Measurements from ENCODE around the gene SLC25A12.
"Not testable (repeated sequence)": the region's sequence is repeated elsewhere in the genome, so short reads cannot be mapped to it uniquely, and the experiment has no call there.

Gene SLC25A12

GRCh38 chr2:171893824-171894611 is at the start of gene SLC25A12:
Gene SLC25A12 (minus strand): TSS chr2:171894244. CDS start chr2:171894214, 30 bp downstream.
- DNase-seq, result peak; percentile 78

DNA sequence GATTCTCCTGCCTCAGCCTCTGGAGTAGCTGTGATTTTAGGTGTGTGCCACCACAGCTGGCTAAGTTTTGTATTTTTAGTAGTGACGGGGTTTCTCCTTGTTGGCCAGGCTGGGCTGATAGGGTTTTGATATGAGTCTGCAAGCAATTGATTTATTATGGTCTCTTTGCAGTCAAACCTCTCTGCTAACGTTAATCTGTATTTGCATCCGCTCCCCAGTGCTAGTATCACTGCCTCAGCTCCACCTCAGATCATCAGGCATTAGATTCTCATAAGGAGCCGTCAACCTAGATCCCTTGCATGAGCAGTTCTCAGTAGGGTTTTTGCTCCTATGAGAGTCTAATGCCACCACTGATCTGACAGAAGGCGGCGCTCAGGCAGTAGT is 47.3 kb upstream of the SLC25A12 start:
- DNase-seq, result no peak

GRCh38 chr2:171939743-171940071 is 45.7 kb upstream of the SLC25A12 start:
- no peak for DNase-seq

- DNase-seq, result no peak
These were observed 45.2 kb upstream of the SLC25A12 start for GRCh38 chr2:171939058-171939742.

GRCh38 chr2:171930385-171930784 is 36.3 kb upstream of the SLC25A12 start:
- DNase-seq, result no peak

DNA sequence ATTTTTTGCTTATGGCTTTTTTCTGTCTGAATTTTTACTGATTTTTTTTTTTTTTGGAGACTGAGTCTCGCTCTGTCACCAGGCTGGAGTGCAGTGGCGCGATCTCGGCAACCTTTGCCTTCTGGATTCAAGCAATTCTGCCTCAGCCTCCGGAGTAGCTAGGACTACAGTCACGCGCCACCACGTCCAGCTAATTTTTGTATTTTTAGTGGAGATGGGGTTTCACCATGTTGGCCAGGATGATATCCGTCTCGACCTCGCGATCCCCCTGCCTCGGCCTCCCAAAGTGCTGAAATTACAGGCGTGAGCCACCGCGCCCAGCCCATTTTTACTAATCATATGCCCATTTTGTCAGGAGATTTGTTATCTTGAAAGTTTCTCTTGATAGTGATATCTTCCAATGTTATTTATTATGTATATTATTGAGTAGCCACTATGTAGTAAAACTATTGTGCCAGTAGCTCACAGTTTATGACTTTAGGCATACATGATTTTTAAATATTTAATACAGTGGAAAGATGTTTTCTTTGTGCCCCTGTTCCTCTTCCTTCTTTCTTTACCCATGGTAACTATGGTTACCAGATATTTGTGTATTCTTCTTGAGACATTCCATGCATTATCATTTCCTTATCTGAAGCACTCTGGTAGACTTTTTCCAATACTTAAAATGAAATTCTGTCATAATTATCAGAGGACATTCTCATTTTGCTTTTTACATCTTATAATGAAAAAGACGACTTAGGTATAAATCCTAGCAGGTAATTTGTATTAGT is 30.3 kb upstream of the SLC25A12 start:
- no peak for DNase-seq

GRCh38 chr2:171923206-171923605 is 29.2 kb upstream of the SLC25A12 start:
- peak; percentile 41 for DNase-seq

GRCh38 chr2:171922230-171923022 is 28.4 kb upstream of the SLC25A12 start, which contains the start of gene HAT1:
Gene HAT1 (plus strand): TSS chr2:171922461. CDS start chr2:171922501, 40 bp downstream.
- peak; percentile 98 for DNase-seq

GRCh38 chr2:171921970-171922229 is 27.9 kb upstream of the SLC25A12 start:
- no peak for DNase-seq

GRCh38 chr2:171919453-171919852 is 25.4 kb upstream of the SLC25A12 start:
- no peak for DNase-seq

- DNase-seq, result no peak
These were observed 19.5 kb upstream of the SLC25A12 start for GRCh38 chr2:171913517-171913916.

- DNase-seq, result no peak
These were observed 16.4 kb upstream of the SLC25A12 start for GRCh38 chr2:171910494-171910893.

GRCh38 chr2:171909266-171909665 is 15.2 kb upstream of the SLC25A12 start:
- no peak for DNase-seq

DNA sequence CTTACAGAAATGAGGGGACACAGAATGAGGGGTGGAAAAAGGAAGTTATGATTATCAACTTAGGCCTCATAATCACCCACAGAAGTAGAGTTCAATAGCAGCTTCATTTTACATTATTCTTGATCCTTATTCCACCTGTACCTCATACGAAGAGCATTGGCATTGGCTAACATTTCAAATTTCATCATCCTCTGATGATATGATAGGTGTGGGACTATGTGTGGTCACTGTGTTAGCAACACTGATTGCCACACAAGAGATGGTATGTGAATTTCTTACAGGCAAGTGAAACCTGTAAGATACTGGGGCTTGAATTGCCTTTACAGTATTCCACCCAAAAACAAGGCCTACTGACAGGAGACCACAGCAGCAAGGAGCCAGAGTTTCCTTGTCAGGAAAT is 14.2 kb upstream of the SLC25A12 start:
- DNase-seq, result no peak

- DNase-seq, result no peak
These were observed 8.9 kb upstream of the SLC25A12 start for GRCh38 chr2:171902840-171903420.

- not testable (repeated sequence) for DNase-seq
These were observed 5.7 kb upstream of the SLC25A12 start for GRCh38 chr2:171899623-171900282.

GRCh38 chr2:171895786-171896185 is 1.7 kb upstream of the SLC25A12 start:
- DNase-seq, result peak; percentile 60

DNA sequence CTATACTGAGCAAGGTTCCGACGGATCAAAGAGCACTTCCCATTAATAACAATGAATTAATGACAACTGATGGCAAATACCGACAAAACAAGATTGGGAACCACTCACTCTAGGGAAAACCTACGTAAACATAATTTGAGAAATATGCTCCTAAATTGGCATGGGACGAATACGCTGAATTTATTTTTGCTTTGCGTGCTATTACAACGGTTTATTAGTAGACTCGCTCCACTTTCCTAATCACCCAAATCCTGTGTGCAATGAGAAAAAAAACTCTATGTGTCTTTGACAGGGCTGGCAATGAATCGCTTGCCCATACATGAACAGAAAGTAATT is 536 bp upstream of the SLC25A12 start:
- no peak for DNase-seq

- DNase-seq, result no peak
These were observed 734 bp downstream of the SLC25A12 start for GRCh38 chr2:171893196-171893823.

- DNase-seq, result no peak
These were observed 4.2 kb downstream of the SLC25A12 start for GRCh38 chr2:171889808-171890207.

DNA sequence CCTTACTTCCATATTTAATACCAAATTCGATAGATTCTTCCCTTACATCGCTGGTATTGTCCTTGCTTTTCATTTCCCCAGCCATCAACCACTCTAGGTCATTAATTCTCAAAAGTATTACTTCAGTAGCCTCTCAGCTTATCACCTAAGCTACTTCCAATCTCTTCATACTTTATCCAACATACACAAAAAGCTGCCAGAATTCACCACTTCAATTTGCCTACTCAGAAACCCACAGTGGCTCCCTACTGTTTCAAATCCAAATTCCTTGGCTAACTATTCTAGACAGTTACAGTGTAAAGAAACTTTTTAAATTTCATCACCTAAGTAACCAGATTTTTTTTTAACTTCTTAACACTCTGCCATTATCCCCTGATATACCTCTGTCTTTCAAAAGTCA is 4.7 kb downstream of the SLC25A12 start:
- no peak for DNase-seq
